Endodermal cell (in vitro differentiated cells): ENCODE data around the gene KCNN3. TPM values are rescaled to one million over a fixed set of nuclear protein-coding genes. Genes with fewer than 3 reads are reported as not detected.

Experiments
- DNase-seq: peaks from one replicate; pipeline ENCODE4 v3.0.0-alpha.2; 2017
- H3K27ac ChIP-seq: 2 replicates; pipeline ENCODE4 v1.5.1; 2013; ENCODE audit warnings: mild to moderate bottlenecking, low read depth, low read length, moderate library complexity
- H3K27me3 ChIP-seq: 2 replicates; pipeline ENCODE4 v1.6.1; 2013; ENCODE audit warnings: mild to moderate bottlenecking, low read length, moderate library complexity; ENCODE audit not compliant: insufficient read depth, control insufficient read depth, poor library complexity, severe bottlenecking
- H3K36me3 ChIP-seq: 2 replicates; pipeline ENCODE4 v1.7.0; 2013; ENCODE audit warnings: mild to moderate bottlenecking, low read length, moderate library complexity; ENCODE audit not compliant: control insufficient read depth, insufficient read depth
- H3K4me1 ChIP-seq: one replicate; pipeline ENCODE4 v1.7.0; 2013; ENCODE audit warnings: low read length; ENCODE audit not compliant: control insufficient read depth, insufficient read depth
- H3K4me3 ChIP-seq: 2 replicates; pipeline ENCODE4 v1.5.1; 2013; ENCODE audit warnings: mild to moderate bottlenecking, low read length, moderate library complexity
- H3K9ac ChIP-seq: 2 replicates; pipeline ENCODE4 v1.6.1; 2013; ENCODE audit warnings: mild to moderate bottlenecking, low read length, moderate library complexity; ENCODE audit not compliant: poor library complexity, severe bottlenecking; ENCODE audit errors: extremely low read depth
- H3K9me3 ChIP-seq: 2 replicates; pipeline ENCODE4 v1.6.1; 2013; ENCODE audit warnings: mild to moderate bottlenecking, low read length, moderate library complexity; ENCODE audit not compliant: control insufficient read depth
- H3K27ac Mint-ChIP-seq: 2 replicates; pipeline ENCODE4 v1.8.0; 2020; ENCODE audit warnings: mixed read lengths
- H3K27me3 Mint-ChIP-seq: 2 replicates; pipeline ENCODE4 v1.8.0; 2021; ENCODE audit warnings: mild to moderate bottlenecking, mixed read lengths; ENCODE audit not compliant: insufficient read depth
- H3K36me3 Mint-ChIP-seq: 2 replicates; pipeline ENCODE4 v1.8.0; 2020; ENCODE audit warnings: low read depth, mixed read lengths
- H3K4me1 Mint-ChIP-seq: 2 replicates; pipeline ENCODE4 v1.8.0; 2020; ENCODE audit warnings: mixed read lengths
- H3K4me3 Mint-ChIP-seq: 2 replicates; pipeline ENCODE4 v1.8.0; 2020; ENCODE audit warnings: mild to moderate bottlenecking, moderate library complexity, mixed read lengths
- H3K9me3 Mint-ChIP-seq: 2 replicates; pipeline ENCODE4 v1.8.0; 2020; ENCODE audit warnings: mild to moderate bottlenecking, mixed read lengths
- WGBS, 2 experiments: methylation state at CpG; one replicate each; pipeline versions ENCODE4 v1.1.5 to v1.1.7; 2013; ENCODE audit warnings: missing lambda C conversion rate in 2 of 2, mixed read lengths in 1 of 2; ENCODE audit not compliant: insufficient coverage in 1 of 2, insufficient read length in 1 of 2; 5-methylcytosine and 5-hydroxymethylcytosine counted together
- total RNA-seq, 2 donors: library from RNA; stranded (reverse); fragmentation: NEBNext Ultra II Directional in 1 of 2; extraction: Animal tissue kit (Norgen Biotek cat#: 25700) in 1 of 2; gene quantifications; 2 replicates in 1 of 2; 3 replicates in 1 of 2; pipeline ENCODE4 v1.2.1, GENCODE V29; 2021
- TF ChIP-seq, protein P1 (sequence below): fragments of 200-600 bp; sonication (generic); conservative IDR thresholded peaks from 2 replicates; pipeline ENCODE4 v1.5.0; 2021; ENCODE audit warnings: antibody characterized with exemption, mild to moderate bottlenecking

The KCNN3 gene
- total RNA-seq, 2 donors from 2014 or later, result 0.57 to 0.75 TPM

DNA sequence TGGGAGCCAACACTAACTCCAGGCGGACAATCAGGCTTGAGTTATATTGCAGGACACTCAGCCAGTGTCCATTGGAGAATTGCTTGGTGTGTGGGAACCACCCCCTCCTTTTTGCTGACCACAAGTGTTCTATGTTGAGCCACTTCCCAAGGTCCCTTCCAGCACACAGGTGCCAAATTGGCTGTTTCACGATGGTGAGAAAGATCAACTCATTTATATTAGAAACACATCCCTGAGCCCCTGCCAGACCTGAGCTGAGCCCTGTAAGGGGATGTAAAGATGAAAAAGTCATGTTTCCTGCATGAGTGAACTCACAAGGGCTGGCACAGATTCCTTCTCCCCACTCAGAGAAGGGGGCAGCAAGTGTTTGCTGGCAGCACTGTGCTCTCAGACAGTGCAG is 96.5 kb downstream of the KCNN3 start:
- no peaks in the 10 kb centered on the region for H3K36me3 Mint-ChIP-seq
- DNase-seq, result no peak
- Histone ChIP-seq H3K4me3 (no peak overlapping the region), H3K9me3 (no peaks in the 10 kb centered on the region), H3K36me3 (no peaks in the 10 kb centered on the region), H3K27ac (no peak overlapping the region), H3K27me3 (no peaks in the 10 kb centered on the region), H3K9ac (no peak overlapping the region), H3K4me1 (no peaks in the 10 kb centered on the region)
- TF ChIP-seq, protein P1, sequence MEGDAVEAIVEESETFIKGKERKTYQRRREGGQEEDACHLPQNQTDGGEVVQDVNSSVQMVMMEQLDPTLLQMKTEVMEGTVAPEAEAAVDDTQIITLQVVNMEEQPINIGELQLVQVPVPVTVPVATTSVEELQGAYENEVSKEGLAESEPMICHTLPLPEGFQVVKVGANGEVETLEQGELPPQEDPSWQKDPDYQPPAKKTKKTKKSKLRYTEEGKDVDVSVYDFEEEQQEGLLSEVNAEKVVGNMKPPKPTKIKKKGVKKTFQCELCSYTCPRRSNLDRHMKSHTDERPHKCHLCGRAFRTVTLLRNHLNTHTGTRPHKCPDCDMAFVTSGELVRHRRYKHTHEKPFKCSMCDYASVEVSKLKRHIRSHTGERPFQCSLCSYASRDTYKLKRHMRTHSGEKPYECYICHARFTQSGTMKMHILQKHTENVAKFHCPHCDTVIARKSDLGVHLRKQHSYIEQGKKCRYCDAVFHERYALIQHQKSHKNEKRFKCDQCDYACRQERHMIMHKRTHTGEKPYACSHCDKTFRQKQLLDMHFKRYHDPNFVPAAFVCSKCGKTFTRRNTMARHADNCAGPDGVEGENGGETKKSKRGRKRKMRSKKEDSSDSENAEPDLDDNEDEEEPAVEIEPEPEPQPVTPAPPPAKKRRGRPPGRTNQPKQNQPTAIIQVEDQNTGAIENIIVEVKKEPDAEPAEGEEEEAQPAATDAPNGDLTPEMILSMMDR, result no peak
- H3K27me3 Mint-ChIP-seq, result no peaks in the 10 kb centered on the region
- no peak overlapping the region for H3K4me3 Mint-ChIP-seq
- WGBS, 2 experiments, result 84 to 100% methylated on average over 1 to 2 of the region's 2 CpGs
- peaks cover 2% of the 10 kb centered on the region for H3K9me3 Mint-ChIP-seq
- peaks cover 18% of the 10 kb centered on the region for H3K4me1 Mint-ChIP-seq
- no peak overlapping the region for H3K27ac Mint-ChIP-seq

DNA sequence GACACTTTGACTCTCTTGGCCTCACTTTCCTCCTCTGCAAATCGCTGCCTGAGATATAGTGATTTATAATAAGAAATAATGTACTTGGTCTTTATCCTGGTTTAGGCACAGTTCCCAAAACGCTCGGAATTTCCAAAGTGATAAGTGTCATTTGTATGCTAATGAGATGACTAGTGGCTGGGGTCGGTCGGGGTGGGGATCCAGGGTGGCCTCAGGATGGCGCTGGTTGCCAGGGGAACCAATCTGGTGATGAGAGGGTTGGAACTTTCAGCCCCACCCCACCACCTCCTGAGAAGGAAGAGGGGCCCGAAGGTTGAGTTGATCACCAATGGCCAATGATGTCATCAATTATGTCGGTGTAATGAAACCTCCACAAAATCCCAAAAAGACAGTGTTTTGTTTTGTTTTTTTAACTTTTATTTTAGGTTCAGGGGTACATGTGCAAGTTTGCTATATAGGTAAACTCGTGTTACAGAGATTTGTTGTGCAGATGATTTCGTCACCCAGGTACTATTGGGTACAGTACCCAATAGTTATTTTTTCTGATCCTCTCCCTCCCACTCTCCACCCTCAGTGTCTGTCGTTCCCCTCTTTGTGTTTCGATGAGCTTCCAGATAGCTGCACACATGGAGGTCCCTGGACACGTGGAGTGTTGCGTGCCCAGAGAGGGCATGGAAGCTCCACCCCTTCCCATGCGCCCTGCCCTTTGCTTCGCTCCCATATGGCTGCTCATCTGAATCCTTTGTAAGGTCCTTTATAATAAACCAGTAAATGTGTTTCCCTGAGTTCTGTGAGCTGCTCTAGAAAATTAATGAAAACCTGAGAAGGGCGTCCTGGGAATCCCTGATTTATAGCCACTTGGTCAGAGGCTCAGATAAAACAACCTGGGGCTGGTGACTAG is 97.2 kb downstream of the KCNN3 start:
- Mint-ChIP-seq H3K4me1 (peaks cover 18% of the 10 kb centered on the region), H3K27ac (peak overlapping the region; percentile 37), H3K27me3 (no peaks in the 10 kb centered on the region), H3K4me3 (no peak overlapping the region), H3K36me3 (no peaks in the 10 kb centered on the region), H3K9me3 (no peaks in the 10 kb centered on the region)
- H3K4me1 ChIP-seq, result no peaks in the 10 kb centered on the region
- 60 to 64% methylated on average over 8 to 17 of the region's 17 CpGs for WGBS, 2 experiments
- H3K9ac ChIP-seq, result no peak overlapping the region
- H3K4me3 ChIP-seq, result no peak overlapping the region
- H3K9me3 ChIP-seq, result no peaks in the 10 kb centered on the region
- no peak overlapping the region for H3K27ac ChIP-seq
- peak; percentile 87 for DNase-seq
- TF ChIP-seq, protein P1, result peak; percentile 57
- H3K36me3 ChIP-seq, result no peaks in the 10 kb centered on the region
- H3K27me3 ChIP-seq, result no peaks in the 10 kb centered on the region

DNA sequence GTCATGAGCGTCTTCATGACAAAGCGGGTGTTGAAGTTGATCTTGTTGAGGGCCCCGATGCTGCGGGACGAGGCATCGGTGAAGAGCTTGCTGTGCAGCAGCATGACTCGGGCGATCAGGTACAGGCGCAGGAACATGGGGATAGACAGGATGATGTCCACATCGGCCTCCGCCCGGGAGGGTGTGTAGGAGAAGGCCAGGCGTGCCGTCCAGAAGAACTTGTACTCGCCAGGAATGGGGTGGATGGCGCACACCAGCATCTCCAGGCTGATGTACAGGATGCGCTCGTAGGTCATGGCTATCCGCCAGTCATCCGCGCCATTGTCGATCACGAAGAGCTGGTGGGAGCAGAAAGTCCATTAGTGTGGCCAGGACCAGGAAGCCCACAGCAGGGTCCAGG is 98.0 kb downstream of the KCNN3 start:
- no peak for DNase-seq
- Histone ChIP-seq H3K27me3 (no peaks in the 10 kb centered on the region), H3K9ac (no peak overlapping the region), H3K4me1 (no peaks in the 10 kb centered on the region), H3K27ac (no peak overlapping the region), H3K36me3 (no peaks in the 10 kb centered on the region), H3K4me3 (no peak overlapping the region), H3K9me3 (no peaks in the 10 kb centered on the region)
- Mint-ChIP-seq H3K27me3 (no peaks in the 10 kb centered on the region), H3K36me3 (no peaks in the 10 kb centered on the region), H3K4me3 (no peak overlapping the region), H3K4me1 (peaks cover 18% of the 10 kb centered on the region), H3K9me3 (no peaks in the 10 kb centered on the region), H3K27ac (peak overlapping the region; percentile 37)
- TF ChIP-seq, protein P1, result no peak
- 94 to 96% methylated on average over 23 of the region's 23 CpGs for WGBS, 2 experiments
